Caco-2 (cell line): Measurements from ENCODE around the gene STRN. TPM values are rescaled to one million over a fixed set of nuclear protein-coding genes. Genes with fewer than 3 reads are reported as not detected.

Experiments used
- BruUV-seq: library from RNA; stranded (reverse); fragments of 400-500 nt; replicated peaks from 2 replicates; lab custom pipeline; 2021; lab: Mats Ljungman, UMichigan
- CTCF ChIA-PET: fragments of 300-600 bp; sonication (Branson Sonifier 250); formaldehyde crosslinking; loops from one replicate; lab custom pipeline; 2022; ENCODE audit warnings: antibody characterized with exemption; lab: Charles Lee
- POLR2A ChIA-PET: fragments of 300-600 bp; sonication (Branson Sonifier 250); formaldehyde crosslinking; loops from one replicate; lab custom pipeline; 2022; ENCODE audit warnings: antibody characterized with exemption; lab: Charles Lee
- DNase-seq, 2 experiments: peaks; one replicate each; pipeline versions ENCODE4 v3.0.0 to v3.0.0-alpha.2; 2020 to 2022
- H3K27me3 ChIP-seq: replicated peaks from 2 replicates; pipeline ENCODE4 v1.6.0; 2011; ENCODE audit warnings: low read length; ENCODE audit not compliant: control insufficient read depth, insufficient read depth
- H3K36me3 ChIP-seq: 2 replicates; pipeline ENCODE4 v1.5.1; 2011; ENCODE audit warnings: low read length; ENCODE audit not compliant: control insufficient read depth, insufficient read depth
- H3K4me1 ChIP-seq: fragments of 250-450 bp; sonication (Bioruptor Pico); 2 replicates; pipeline ENCODE4 v1.5.1; 2020; ENCODE audit warnings: mild to moderate bottlenecking
- H3K4me3 ChIP-seq: 2 replicates; pipeline ENCODE4 v1.5.1; 2011; ENCODE audit warnings: low read depth, mild to moderate bottlenecking, control low read depth, low read length
- H3K9me3 ChIP-seq: fragments of 250-450 bp; sonication (Bioruptor Pico); 2 replicates; pipeline ENCODE4 v1.5.1; 2020; ENCODE audit warnings: mild to moderate bottlenecking, moderate library complexity
- H3K27ac Mint-ChIP-seq: one replicate; pipeline ENCODE4 v1.8.0; 2022; ENCODE audit warnings: mixed read lengths; ENCODE audit not compliant: unreplicated experiment
- H3K27me3 Mint-ChIP-seq: one replicate; pipeline ENCODE4 v1.8.0; 2022; ENCODE audit warnings: mixed read lengths; ENCODE audit not compliant: insufficient read depth, unreplicated experiment
- H3K36me3 Mint-ChIP-seq: one replicate; pipeline ENCODE4 v1.8.0; 2022; ENCODE audit warnings: mild to moderate bottlenecking, mixed read lengths; ENCODE audit not compliant: insufficient read depth, unreplicated experiment
- H3K4me1 Mint-ChIP-seq: one replicate; pipeline ENCODE4 v1.8.0; 2022; ENCODE audit warnings: low read depth, mixed read lengths; ENCODE audit not compliant: unreplicated experiment
- H3K4me3 Mint-ChIP-seq: one replicate; pipeline ENCODE4 v1.8.0; 2022; ENCODE audit warnings: mild to moderate bottlenecking, moderate library complexity, mixed read lengths; ENCODE audit not compliant: unreplicated experiment
- H3K9me3 Mint-ChIP-seq: one replicate; pipeline ENCODE4 v1.8.0; 2022; ENCODE audit warnings: mixed read lengths; ENCODE audit not compliant: unreplicated experiment
- CTCF ChIP-seq, 2 experiments: fragments of 200-600 bp in 1 of 2; IDR thresholded peaks; 1 replicate in 1 of 2; 2 replicates in 1 of 2; pipeline versions ENCODE4 v1.5.1 to v1.8.0; 2011 to 2022; ENCODE audit warnings: antibody characterized with exemption in 1 of 2, control low read depth in 1 of 2, inconsistent platforms in 1 of 2, low read depth in 1 of 2, low read length in 1 of 2, mild to moderate bottlenecking in 1 of 2, moderate library complexity in 1 of 2; ENCODE audit not compliant: insufficient read depth in 1 of 2, severe bottlenecking in 1 of 2, unreplicated experiment in 1 of 2
- intact Hi-C: fragments of 100-400 bp; cut with micrococcal nuclease; formaldehyde crosslinking; loops from one replicate; pipeline ENCODE4 v1.10.0; 2022; ENCODE audit not compliant: unreplicated experiment
- total RNA-seq: library from RNA; stranded (reverse); gene quantifications from 2 replicates; pipeline ENCODE4 v1.2.3, GENCODE V29; 2022

Gene STRN
- total RNA-seq, 1 experiment from 2014 or later, result 36.8 TPM

- intact Hi-C loops, result no loop called here
- no peaks in the 10 kb centered on the region for H3K36me3 ChIP-seq
- CTCF ChIA-PET, result no interaction called here
- H3K4me1 ChIP-seq, result no peaks in the 10 kb centered on the region
- Mint-ChIP-seq H3K27me3 (no peaks in the 10 kb centered on the region), H3K4me3 (no peak overlapping the region), H3K27ac (no peak overlapping the region), H3K36me3 (peaks cover 15% of the 10 kb centered on the region), H3K4me1 (no peaks in the 10 kb centered on the region), H3K9me3 (no peaks in the 10 kb centered on the region)
- BruUV-seq, result no TSS peak
- no peak for TF ChIP-seq CTCF (IDR thresholded peaks at IDR 0.05; ENCODE audit: insufficient read depth in 1 of 2, low read depth in 1 of 2, low read length in 1 of 2, severe bottlenecking in 1 of 2, unreplicated experiment in 1 of 2)
- POLR2A ChIA-PET, result interaction anchor here (0.6 kb wide), 1 partner anchor 9 kb away, joined by 6 read pairs; no protein-coding TSS in a partner anchor
- DNase-seq, result no peak
- H3K4me3 ChIP-seq, result no peak overlapping the region
- no peaks in the 10 kb centered on the region for H3K27me3 ChIP-seq
- no peaks in the 10 kb centered on the region for H3K9me3 ChIP-seq
Observed at GRCh38 chr2:36849265-36849664, 117.1 kb downstream of the STRN start.

GRCh38 chr2:36843838-36844237 is 122.5 kb downstream of the STRN start:
- Mint-ChIP-seq H3K27ac (no peak overlapping the region), H3K4me3 (no peak overlapping the region), H3K9me3 (no peaks in the 10 kb centered on the region), H3K27me3 (no peaks in the 10 kb centered on the region), H3K4me1 (peaks cover 9% of the 10 kb centered on the region), H3K36me3 (no peaks in the 10 kb centered on the region)
- no peaks in the 10 kb centered on the region for H3K27me3 ChIP-seq
- peaks cover 5% of the 10 kb centered on the region for H3K4me1 ChIP-seq
- ChIA-PET CTCF (no interaction called here), POLR2A (no interaction called here)
- intact Hi-C loops, result no loop called here
- no peaks in the 10 kb centered on the region for H3K9me3 ChIP-seq
- no TSS peak for BruUV-seq
- H3K36me3 ChIP-seq, result no peaks in the 10 kb centered on the region
- H3K4me3 ChIP-seq, result no peak overlapping the region
- no peak for TF ChIP-seq CTCF (IDR thresholded peaks at IDR 0.05; ENCODE audit: insufficient read depth in 1 of 2, low read depth in 1 of 2, low read length in 1 of 2, severe bottlenecking in 1 of 2, unreplicated experiment in 1 of 2)
- no peak for DNase-seq

DNA sequence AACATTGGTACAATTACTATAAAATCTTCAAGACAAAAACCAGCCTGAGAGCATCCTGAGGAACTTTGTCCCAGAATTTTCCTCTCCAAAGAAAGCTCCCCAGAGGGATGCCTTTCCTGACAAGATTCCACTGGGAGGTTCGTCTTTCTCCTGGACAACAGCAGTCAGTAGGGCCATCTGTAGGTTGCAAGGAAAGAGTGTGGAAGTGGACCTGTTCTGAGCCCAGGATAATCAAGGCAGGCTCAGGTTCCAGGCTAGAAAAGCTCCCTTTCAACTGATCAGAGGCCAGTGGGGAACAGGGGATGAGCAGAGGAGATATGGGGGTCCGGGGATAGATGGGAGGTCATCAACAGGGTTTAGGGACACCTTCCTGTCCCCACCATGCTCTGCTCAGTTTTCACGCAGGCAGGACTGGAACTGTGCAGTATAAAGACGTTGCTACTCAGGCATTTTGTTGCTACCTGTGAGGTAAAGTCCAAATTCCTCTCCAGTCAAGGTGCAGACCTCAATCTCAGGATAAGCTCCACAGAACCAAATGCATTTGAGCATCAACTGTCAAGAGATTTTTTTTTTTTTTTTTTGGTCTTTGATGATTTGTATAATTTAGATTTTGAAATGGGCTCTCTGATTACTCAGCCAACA is 126.2 kb downstream of the STRN start:
- peak in 1 of 2 experiments; percentile 14 for DNase-seq
- CTCF ChIA-PET, result interaction anchor here (0.7 kb wide), 1 partner anchor 64 kb away, joined by 6 read pairs; no protein-coding TSS in a partner anchor
- TF ChIP-seq CTCF (IDR thresholded peaks at IDR 0.05; ENCODE audit: insufficient read depth in 1 of 2, low read depth in 1 of 2, low read length in 1 of 2, severe bottlenecking in 1 of 2, unreplicated experiment in 1 of 2), result no peak
- no peak overlapping the region for H3K4me3 Mint-ChIP-seq
- H3K27me3 Mint-ChIP-seq, result no peaks in the 10 kb centered on the region
- H3K27me3 ChIP-seq, result no peaks in the 10 kb centered on the region
- no peaks in the 10 kb centered on the region for H3K9me3 Mint-ChIP-seq
- no peaks in the 10 kb centered on the region for H3K36me3 Mint-ChIP-seq
- H3K27ac Mint-ChIP-seq, result peak overlapping the region; percentile 35
- peaks cover 5% of the 10 kb centered on the region for H3K4me1 ChIP-seq
- H3K4me1 Mint-ChIP-seq, result peaks cover 9% of the 10 kb centered on the region
- BruUV-seq, result no TSS peak
- no peak overlapping the region for H3K4me3 ChIP-seq
- POLR2A ChIA-PET, result interaction anchor here (0.7 kb wide), 1 partner anchor 10 kb away, joined by 6 read pairs; no protein-coding TSS in a partner anchor
- no peaks in the 10 kb centered on the region for H3K9me3 ChIP-seq
- intact Hi-C loops, result no loop called here
- no peaks in the 10 kb centered on the region for H3K36me3 ChIP-seq
